ENCODE measurements around the gene SPACA6.

DNA sequence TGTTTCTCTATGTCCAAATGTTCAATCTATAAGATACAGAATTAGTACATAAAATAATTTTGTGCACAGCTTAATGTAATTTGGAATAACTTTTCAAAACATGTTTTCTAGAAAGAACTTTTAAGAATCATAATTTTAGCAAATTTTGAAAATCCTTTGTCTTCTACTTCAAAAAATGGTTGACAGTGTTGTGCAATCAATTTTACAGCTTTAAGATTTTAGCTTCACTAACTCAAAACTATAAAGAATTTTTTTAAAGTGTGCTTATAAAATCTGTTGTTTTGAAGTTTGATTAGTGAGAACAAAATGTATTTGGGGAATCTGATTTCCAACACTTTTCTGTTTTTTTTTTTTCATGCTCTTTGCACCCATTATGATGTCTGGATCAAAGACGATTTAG lies 12.7 kb upstream of the SPACA6 start:
- TF ChIP-seq, protein P1, sequence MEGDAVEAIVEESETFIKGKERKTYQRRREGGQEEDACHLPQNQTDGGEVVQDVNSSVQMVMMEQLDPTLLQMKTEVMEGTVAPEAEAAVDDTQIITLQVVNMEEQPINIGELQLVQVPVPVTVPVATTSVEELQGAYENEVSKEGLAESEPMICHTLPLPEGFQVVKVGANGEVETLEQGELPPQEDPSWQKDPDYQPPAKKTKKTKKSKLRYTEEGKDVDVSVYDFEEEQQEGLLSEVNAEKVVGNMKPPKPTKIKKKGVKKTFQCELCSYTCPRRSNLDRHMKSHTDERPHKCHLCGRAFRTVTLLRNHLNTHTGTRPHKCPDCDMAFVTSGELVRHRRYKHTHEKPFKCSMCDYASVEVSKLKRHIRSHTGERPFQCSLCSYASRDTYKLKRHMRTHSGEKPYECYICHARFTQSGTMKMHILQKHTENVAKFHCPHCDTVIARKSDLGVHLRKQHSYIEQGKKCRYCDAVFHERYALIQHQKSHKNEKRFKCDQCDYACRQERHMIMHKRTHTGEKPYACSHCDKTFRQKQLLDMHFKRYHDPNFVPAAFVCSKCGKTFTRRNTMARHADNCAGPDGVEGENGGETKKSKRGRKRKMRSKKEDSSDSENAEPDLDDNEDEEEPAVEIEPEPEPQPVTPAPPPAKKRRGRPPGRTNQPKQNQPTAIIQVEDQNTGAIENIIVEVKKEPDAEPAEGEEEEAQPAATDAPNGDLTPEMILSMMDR (conservative IDR thresholded peaks at IDR 0.05; ENCODE audit: low read length), result no peak
- TF ChIP-seq EZH2phosphoT487 (IDR thresholded peaks at IDR 0.05; ENCODE audit: borderline replicate concordance, low read depth, low read length), result no peak

All from OCI-LY7 (cell line).